ENCODE results near the gene EME2. TPM values are rescaled to one million over a fixed set of nuclear protein-coding genes. Genes with fewer than 3 reads are reported as not detected.

Gene EME2
- polyA plus RNA-seq, 4 donors = 6.8 to 16.1 (median 9.6) TPM

DNA sequence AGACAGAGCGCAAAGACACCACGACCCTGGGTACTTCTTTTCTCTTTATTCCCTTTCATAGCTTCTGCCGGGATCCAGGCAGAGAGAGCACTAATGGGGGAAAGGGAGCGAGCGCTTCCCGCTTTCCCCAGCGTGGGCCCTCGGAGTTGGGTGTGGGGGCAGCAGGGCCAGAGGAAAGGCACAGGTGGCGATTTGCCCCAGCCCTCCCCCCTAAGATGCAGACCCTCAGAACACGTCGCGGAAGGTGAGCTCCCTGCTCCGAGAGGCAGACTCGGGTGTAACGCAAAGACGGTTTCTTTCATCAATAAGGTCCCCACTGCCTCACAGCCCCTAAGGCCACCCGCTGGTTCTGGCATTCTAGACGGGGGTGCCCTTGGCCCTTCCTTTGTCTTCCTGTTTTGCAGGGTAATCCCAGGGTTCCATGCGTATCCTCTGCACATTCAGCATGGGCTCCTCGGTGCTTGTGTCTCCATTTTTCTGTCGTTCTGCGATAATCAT is 697 bp upstream of the EME2 start:
- peak overlapping the region; percentile 82 to 91 (median 87) for H3K27ac ChIP-seq (ENCODE audit: low read depth in 1 of 3, low read length in 2 of 3)
- H3K36me3 ChIP-seq (ENCODE audit: control insufficient read depth in 3 of 3, insufficient read depth in 2 of 3, low read depth in 1 of 3, low read length in 3 of 3) = peaks cover 5 to 72% (median 10%) of the 10 kb centered on the region in 3 donors

DNA sequence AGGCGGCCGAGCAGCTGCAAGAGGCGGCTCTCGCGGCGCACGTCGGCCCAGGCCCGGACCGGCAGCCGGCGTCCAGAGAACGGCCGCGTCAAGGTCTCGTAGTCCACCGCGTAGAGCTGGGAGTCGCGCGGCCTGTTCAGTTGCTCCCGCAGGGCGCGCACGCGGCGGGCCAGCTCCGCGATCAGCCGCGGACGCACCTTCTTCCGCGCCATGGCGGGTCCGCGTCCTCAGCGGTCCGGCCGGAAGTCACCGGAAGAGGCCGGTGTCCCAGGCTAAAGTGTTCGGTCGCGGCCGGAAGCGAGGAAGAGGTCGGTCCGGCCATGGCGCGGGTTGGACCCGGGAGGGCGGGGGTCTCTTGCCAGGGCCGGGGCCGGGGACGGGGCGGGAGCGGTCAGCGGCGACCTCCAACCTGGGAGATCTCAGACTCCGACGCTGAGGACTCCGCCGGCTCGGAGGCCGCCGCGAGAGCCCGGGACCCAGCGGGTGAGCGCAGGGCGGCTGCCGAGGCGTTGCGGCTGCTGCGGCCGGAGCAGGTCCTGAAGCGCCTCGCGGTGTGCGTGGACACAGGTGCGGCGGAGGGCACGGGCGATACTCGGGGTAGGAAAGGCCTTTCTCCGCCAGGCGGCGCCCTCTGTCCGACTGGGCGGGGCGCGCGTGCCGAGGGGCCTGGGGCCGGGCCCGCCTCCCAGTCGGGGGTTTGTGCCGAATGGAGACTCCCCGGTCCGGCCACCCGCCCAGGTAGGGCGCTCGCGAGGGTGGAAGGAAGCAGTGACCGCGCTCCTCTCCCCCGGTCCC is 495 bp downstream of the EME2 start, which contains the start of gene MRPS34:
TSS of gene MRPS34 (minus strand) at position 227 of the 795 bp plus-strand sequence. CDS start at position 212, 15 bp downstream.
- Histone ChIP-seq H3K36me3 (ENCODE audit: control insufficient read depth in 3 of 3, insufficient read depth in 2 of 3, low read depth in 1 of 3, low read length in 3 of 3) (peaks cover 5 to 72% (median 6%) of the 10 kb centered on the region in 3 donors), H3K9me3 (ENCODE audit: control insufficient read depth in 2 of 2, insufficient read depth in 1 of 2, low read depth in 1 of 2, low read length in 1 of 2) (no peaks in the 10 kb centered on the region), H3K27me3 (ENCODE audit: control insufficient read depth in 3 of 3, insufficient read depth in 3 of 3, low read length in 3 of 3) (no peaks in the 10 kb centered on the region), H3K27ac (ENCODE audit: low read depth in 1 of 3, low read length in 2 of 3) (peak within 1 kb of the TSS; percentile 82 to 91 (median 87)), H3K4me3 (ENCODE audit: low read depth in 1 of 3, low read length in 3 of 3) (peak within 1 kb of the TSS; percentile 82 to 93 (median 89)), H3K4me1 (ENCODE audit: control insufficient read depth in 3 of 3, insufficient read depth in 2 of 3, low read depth in 1 of 3, low read length in 2 of 3) (peaks cover 0 to 16% (median 7%) of the 10 kb centered on the region in 3 donors)
- 0% methylated on average over 54 to 108 of the region's 108 CpGs for WGBS, 3 donors
- FAIRE-seq = no peak
- DNase-seq = peak; percentile 83 to 94

More for the DNA sequence above, 697 bp upstream of the EME2 start:
- Histone ChIP-seq H3K27me3 (ENCODE audit: control insufficient read depth in 3 of 3, insufficient read depth in 3 of 3, low read length in 3 of 3) (no peaks in the 10 kb centered on the region), H3K9me3 (ENCODE audit: control insufficient read depth in 2 of 2, insufficient read depth in 1 of 2, low read depth in 1 of 2, low read length in 1 of 2) (no peaks in the 10 kb centered on the region), H3K4me3 (ENCODE audit: low read depth in 1 of 3, low read length in 3 of 3) (peak overlapping the region; percentile 82 to 93 (median 89)), H3K4me1 (ENCODE audit: control insufficient read depth in 3 of 3, insufficient read depth in 2 of 3, low read depth in 1 of 3, low read length in 2 of 3) (peaks cover 0 to 16% (median 7%) of the 10 kb centered on the region in 3 donors)
- no peak for DNase-seq
- FAIRE-seq = no peak
- WGBS, 3 donors = 5 to 11% (median 5%) methylated on average over 22 of the region's 22 CpGs

DNA sequence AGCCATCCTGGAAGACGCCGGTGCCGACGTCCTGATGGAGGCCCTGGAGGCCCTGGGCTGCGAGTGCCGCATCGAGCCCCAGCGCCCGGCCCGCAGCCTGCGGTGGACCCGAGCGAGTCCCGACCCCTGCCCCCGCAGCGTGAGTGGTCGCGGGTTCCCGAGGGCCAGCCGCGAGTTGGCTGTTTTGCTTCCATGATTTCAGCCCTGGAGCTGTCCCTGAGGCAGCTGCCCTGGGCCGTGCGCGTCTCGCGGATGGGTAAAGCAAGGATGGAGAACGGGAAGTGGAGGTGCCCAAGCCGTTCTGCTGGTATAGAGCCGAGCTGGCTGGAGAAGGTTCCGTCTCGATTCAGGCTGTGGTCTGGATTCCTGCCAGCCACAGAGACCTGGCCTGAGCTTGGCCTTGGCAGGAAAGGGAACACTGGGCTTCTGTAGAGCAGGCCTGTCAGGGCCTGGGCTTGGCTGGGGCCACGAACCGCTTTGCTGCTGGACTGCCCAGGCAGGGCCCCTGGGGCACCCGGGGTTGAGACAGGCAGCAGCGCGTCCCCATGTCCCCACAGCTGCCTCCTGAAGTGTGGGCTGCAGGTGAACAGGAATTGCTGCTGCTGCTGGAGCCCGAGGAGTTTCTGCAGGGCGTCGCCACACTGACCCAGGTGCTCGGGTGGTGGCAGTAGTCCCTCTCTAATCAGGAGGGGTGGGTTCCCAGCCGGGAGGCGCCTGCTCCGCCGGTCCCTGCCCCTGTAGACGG is 1.3 kb downstream of the EME2 start:
- peak in 1 of 2 donors; percentile 31 for DNase-seq

DNA sequence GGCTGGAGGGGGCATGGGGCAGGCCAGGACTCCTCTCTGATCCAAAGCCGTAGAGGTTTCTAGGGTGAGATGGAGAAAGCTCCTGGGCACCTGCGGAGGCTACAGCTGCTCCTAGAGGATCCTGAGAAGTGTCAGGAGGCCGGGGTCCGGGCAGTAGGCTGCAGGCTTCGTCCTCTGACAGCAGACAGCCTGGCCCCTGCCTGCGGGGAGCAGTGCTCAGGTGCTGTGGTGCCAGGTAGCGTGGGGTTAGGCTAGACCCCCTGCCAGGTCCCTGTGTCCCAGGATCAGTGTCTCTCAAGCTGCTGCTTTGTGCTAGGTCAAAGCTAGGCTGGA is 1.8 kb downstream of the EME2 start:
- peaks cover 4 to 72% (median 5%) of the 10 kb centered on the region in 3 donors for H3K36me3 ChIP-seq (ENCODE audit: control insufficient read depth in 3 of 3, insufficient read depth in 2 of 3, low read depth in 1 of 3, low read length in 3 of 3)
- FAIRE-seq = no peak
- H3K4me3 ChIP-seq (ENCODE audit: low read depth in 1 of 3, low read length in 3 of 3) = peak overlapping the region in 2 of 3 donors; percentile 89 to 93
- peaks cover 0 to 25% (median 7%) of the 10 kb centered on the region in 3 donors for H3K4me1 ChIP-seq (ENCODE audit: control insufficient read depth in 3 of 3, insufficient read depth in 2 of 3, low read depth in 1 of 3, low read length in 2 of 3)
- H3K27ac ChIP-seq (ENCODE audit: low read depth in 1 of 3, low read length in 2 of 3) = no peak overlapping the region
- no peaks in the 10 kb centered on the region for H3K27me3 ChIP-seq (ENCODE audit: control insufficient read depth in 3 of 3, insufficient read depth in 3 of 3, low read length in 3 of 3)
- no peaks in the 10 kb centered on the region for H3K9me3 ChIP-seq (ENCODE audit: control insufficient read depth in 2 of 2, insufficient read depth in 1 of 2, low read depth in 1 of 2, low read length in 1 of 2)
- DNase-seq = no peak
- 71 to 87% (median 86%) methylated on average over 7 of the region's 7 CpGs for WGBS, 3 donors

More for the DNA sequence above, 1.3 kb downstream of the EME2 start:
- H3K36me3 ChIP-seq (ENCODE audit: control insufficient read depth in 3 of 3, insufficient read depth in 2 of 3, low read depth in 1 of 3, low read length in 3 of 3) = peaks cover 4 to 72% (median 5%) of the 10 kb centered on the region in 3 donors
- H3K4me3 ChIP-seq (ENCODE audit: low read depth in 1 of 3, low read length in 3 of 3) = peak overlapping the region; percentile 82 to 93 (median 89)
- FAIRE-seq = no peak
- peaks cover 0 to 20% (median 7%) of the 10 kb centered on the region in 3 donors for H3K4me1 ChIP-seq (ENCODE audit: control insufficient read depth in 3 of 3, insufficient read depth in 2 of 3, low read depth in 1 of 3, low read length in 2 of 3)
- H3K27ac ChIP-seq (ENCODE audit: low read depth in 1 of 3, low read length in 2 of 3) = peak overlapping the region; percentile 82 to 91 (median 87)
- WGBS, 3 donors = 4 to 14% (median 10%) methylated on average over 38 to 45 of the region's 45 CpGs
- no peaks in the 10 kb centered on the region for H3K9me3 ChIP-seq (ENCODE audit: control insufficient read depth in 2 of 2, insufficient read depth in 1 of 2, low read depth in 1 of 2, low read length in 1 of 2)
- H3K27me3 ChIP-seq (ENCODE audit: control insufficient read depth in 3 of 3, insufficient read depth in 3 of 3, low read length in 3 of 3) = no peaks in the 10 kb centered on the region

DNA sequence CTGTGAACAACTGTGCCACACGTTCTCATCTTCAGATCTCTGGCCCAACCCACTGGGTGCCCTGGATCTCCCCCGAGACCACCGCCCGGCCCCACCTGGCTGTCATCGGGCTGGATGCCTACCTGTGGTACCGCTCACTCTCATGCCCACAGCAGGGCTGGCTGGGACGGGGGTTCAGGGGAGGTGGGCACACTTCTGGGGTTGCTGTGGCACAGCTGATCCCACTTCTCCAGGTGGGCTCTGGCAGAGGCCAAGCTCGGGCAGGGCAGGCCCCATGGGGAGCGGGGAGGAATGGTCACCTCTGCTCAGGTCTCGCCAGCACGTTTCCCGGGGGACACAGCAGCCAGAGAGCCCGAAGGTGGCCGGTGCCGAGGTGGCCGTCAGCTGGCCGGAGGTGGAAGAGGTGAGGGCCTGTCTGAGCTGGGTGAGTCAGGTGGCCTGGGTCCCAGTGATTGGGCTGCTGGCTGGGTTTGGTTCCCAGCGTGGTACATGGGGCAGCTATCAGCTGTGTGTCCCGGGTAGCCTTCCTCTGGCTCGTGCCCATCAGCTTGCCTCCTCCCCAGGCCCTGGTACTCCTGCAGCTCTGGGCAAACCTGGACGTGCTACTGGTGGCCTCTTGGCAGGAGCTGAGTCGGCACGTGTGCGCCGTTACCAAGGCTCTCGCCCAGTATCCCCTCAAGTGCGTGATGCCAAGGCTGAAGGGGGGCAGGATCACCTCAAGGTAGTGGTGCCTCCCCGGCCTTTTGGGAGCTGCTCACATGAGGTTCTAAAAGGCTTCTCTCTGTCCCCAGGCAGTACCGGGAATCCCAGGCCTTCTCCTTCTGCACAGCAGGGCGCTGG is 2.6 kb downstream of the EME2 start:
- H3K9me3 ChIP-seq (ENCODE audit: control insufficient read depth in 2 of 2, insufficient read depth in 1 of 2, low read depth in 1 of 2, low read length in 1 of 2) = no peaks in the 10 kb centered on the region
- peaks cover 4 to 72% (median 5%) of the 10 kb centered on the region in 3 donors for H3K36me3 ChIP-seq (ENCODE audit: control insufficient read depth in 3 of 3, insufficient read depth in 2 of 3, low read depth in 1 of 3, low read length in 3 of 3)
- DNase-seq (no peak), FAIRE-seq (no peak)
- 92 to 94% (median 93%) methylated on average over 29 to 30 of the region's 30 CpGs for WGBS, 3 donors
- peaks cover 0 to 28% (median 7%) of the 10 kb centered on the region in 3 donors for H3K4me1 ChIP-seq (ENCODE audit: control insufficient read depth in 3 of 3, insufficient read depth in 2 of 3, low read depth in 1 of 3, low read length in 2 of 3)
- no peak overlapping the region for H3K4me3 ChIP-seq (ENCODE audit: low read depth in 1 of 3, low read length in 3 of 3)
- H3K27ac ChIP-seq (ENCODE audit: low read depth in 1 of 3, low read length in 2 of 3) = no peak overlapping the region
- no peaks in the 10 kb centered on the region for H3K27me3 ChIP-seq (ENCODE audit: control insufficient read depth in 3 of 3, insufficient read depth in 3 of 3, low read length in 3 of 3)

DNA sequence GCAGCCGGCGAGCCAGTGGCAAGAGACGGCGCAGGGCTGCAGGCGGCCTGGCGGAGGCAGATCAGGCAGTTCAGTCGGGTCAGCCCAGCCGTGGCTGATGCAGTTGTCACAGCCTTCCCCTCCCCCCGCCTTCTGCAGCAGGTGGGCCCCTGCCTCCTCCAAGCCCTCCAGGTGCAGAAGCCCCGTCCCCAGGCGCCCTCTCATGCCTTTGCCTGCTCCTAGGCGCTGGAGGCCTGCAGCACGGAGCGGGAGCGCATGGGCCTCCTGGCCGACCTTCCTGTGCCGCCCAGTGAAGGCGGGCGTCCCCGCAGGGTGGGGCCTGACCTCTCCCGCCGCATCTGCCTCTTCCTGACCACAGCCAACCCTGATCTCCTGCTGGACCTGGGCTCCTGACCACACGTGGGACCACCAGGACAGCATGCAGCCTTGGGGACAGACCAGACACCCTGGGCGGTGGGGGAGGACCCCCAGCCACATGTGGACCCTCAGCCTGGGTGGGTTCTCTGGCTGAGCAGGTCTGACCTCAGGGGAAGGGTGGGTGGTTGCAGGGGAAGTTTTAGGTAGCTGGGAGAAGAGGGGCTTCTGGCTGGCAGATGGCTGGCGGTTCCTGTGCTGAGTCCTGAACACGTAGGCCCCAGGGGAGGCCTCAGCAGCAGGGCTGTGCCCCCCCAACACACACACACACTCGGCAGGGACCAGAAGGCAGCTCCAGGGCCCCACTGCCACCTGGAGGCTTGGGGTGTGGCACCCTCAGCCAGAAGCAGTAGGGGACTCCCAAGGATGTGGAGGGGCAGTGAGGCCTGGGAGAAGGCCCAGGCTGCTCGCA is 3.4 kb downstream of the EME2 start:
- no peaks in the 10 kb centered on the region for H3K27me3 ChIP-seq (ENCODE audit: control insufficient read depth in 3 of 3, insufficient read depth in 3 of 3, low read length in 3 of 3)
- H3K36me3 ChIP-seq (ENCODE audit: control insufficient read depth in 3 of 3, insufficient read depth in 2 of 3, low read depth in 1 of 3, low read length in 3 of 3) = peaks cover 4 to 77% (median 5%) of the 10 kb centered on the region in 3 donors
- DNase-seq = no peak
- no peaks in the 10 kb centered on the region for H3K9me3 ChIP-seq (ENCODE audit: control insufficient read depth in 2 of 2, insufficient read depth in 1 of 2, low read depth in 1 of 2, low read length in 1 of 2)
- FAIRE-seq = no peak
- peaks cover 2 to 28% (median 7%) of the 10 kb centered on the region in 3 donors for H3K4me1 ChIP-seq (ENCODE audit: control insufficient read depth in 3 of 3, insufficient read depth in 2 of 3, low read depth in 1 of 3, low read length in 2 of 3)
- WGBS, 3 donors = 82 to 83% (median 82%) methylated on average over 26 to 28 of the region's 28 CpGs
- H3K27ac ChIP-seq (ENCODE audit: low read depth in 1 of 3, low read length in 2 of 3) = no peak overlapping the region
- H3K4me3 ChIP-seq (ENCODE audit: low read depth in 1 of 3, low read length in 3 of 3) = no peak overlapping the region

DNA sequence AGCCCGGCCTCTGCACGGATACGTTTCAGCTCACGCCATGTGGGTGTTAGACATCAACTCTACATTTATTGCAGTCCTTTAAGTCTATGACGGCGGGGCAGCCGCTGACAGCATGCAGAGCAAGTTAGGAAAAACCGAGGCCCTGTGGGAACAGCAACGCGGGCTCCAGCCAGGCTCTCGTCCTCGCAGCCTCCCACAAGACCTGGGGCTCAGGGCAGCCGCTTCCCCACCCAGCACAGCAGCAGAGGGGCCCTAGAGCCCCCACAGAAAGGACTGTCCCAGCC is 4.0 kb downstream of the EME2 start:
- Histone ChIP-seq H3K9me3 (ENCODE audit: control insufficient read depth in 2 of 2, insufficient read depth in 1 of 2, low read depth in 1 of 2, low read length in 1 of 2) (no peaks in the 10 kb centered on the region), H3K4me1 (ENCODE audit: control insufficient read depth in 3 of 3, insufficient read depth in 2 of 3, low read depth in 1 of 3, low read length in 2 of 3) (peaks cover 3 to 33% (median 10%) of the 10 kb centered on the region in 3 donors), H3K36me3 (ENCODE audit: control insufficient read depth in 3 of 3, insufficient read depth in 2 of 3, low read depth in 1 of 3, low read length in 3 of 3) (peaks cover 4 to 81% (median 5%) of the 10 kb centered on the region in 3 donors), H3K27me3 (ENCODE audit: control insufficient read depth in 3 of 3, insufficient read depth in 3 of 3, low read length in 3 of 3) (no peaks in the 10 kb centered on the region), H3K27ac (ENCODE audit: low read depth in 1 of 3, low read length in 2 of 3) (no peak overlapping the region), H3K4me3 (ENCODE audit: low read depth in 1 of 3, low read length in 3 of 3) (no peak overlapping the region)
- 83 to 87% (median 84%) methylated on average over 13 of the region's 13 CpGs for WGBS, 3 donors
- DNase-seq (no peak), FAIRE-seq (no peak)
